Eye (tissue), 1 donor: Measurements from ENCODE around the gene MIB1.
"Not testable (repeated sequence)": the region's sequence is repeated elsewhere in the genome, so short reads cannot be mapped to it uniquely, and the experiment has no call there.

Source experiments
- DNase-seq: peaks from one replicate; pipeline ENCODE4 v3.0.0-alpha.2; 2015

The MIB1 gene

GRCh38 chr18:21745231-21745630 is 4.6 kb downstream of the MIB1 start:
- DNase-seq, result no peak

- no peak for DNase-seq
These were observed 6.7 kb downstream of the MIB1 start for GRCh38 chr18:21747268-21747667.

GRCh38 chr18:21747764-21748693 is 7.4 kb downstream of the MIB1 start:
- DNase-seq, result no peak

- DNase-seq, result no peak
These were observed 17.2 kb downstream of the MIB1 start for GRCh38 chr18:21757833-21758232.

- peak; percentile 30 for DNase-seq
These were observed 19.2 kb downstream of the MIB1 start for GRCh38 chr18:21759836-21760235.

- peak; percentile 30 for DNase-seq
These were observed 19.7 kb downstream of the MIB1 start for GRCh38 chr18:21760321-21760720.

- DNase-seq, result peak; percentile 30
These were observed 21.0 kb downstream of the MIB1 start for GRCh38 chr18:21761471-21762115.

- DNase-seq, result no peak
These were observed 21.7 kb downstream of the MIB1 start for GRCh38 chr18:21762181-21762772.

- DNase-seq, result no peak
These were observed 23.5 kb downstream of the MIB1 start for GRCh38 chr18:21763846-21764646.

- DNase-seq, result no peak
These were observed 28.6 kb downstream of the MIB1 start for GRCh38 chr18:21769206-21769605.

- no peak for DNase-seq
These were observed 34.1 kb downstream of the MIB1 start for GRCh38 chr18:21774722-21775121.

- no peak for DNase-seq
These were observed 37.2 kb downstream of the MIB1 start for GRCh38 chr18:21777814-21778213.

GRCh38 chr18:21786526-21786925 is 45.9 kb downstream of the MIB1 start:
- DNase-seq, result no peak

GRCh38 chr18:21796089-21796488 is 55.5 kb downstream of the MIB1 start:
- DNase-seq, result not testable (repeated sequence)

GRCh38 chr18:21798126-21798525 is 57.5 kb downstream of the MIB1 start:
- DNase-seq, result no peak

GRCh38 chr18:21799721-21800120 is 59.1 kb downstream of the MIB1 start:
- DNase-seq, result no peak

- no peak for DNase-seq
These were observed 62.9 kb downstream of the MIB1 start for GRCh38 chr18:21803495-21803894.

- DNase-seq, result no peak
These were observed 65.3 kb downstream of the MIB1 start for GRCh38 chr18:21805771-21806366.

- DNase-seq, result no peak
These were observed 67.6 kb downstream of the MIB1 start for GRCh38 chr18:21808185-21808584.

GRCh38 chr18:21809725-21810124 is 69.1 kb downstream of the MIB1 start:
- DNase-seq, result no peak

GRCh38 chr18:21815101-21815500 is 74.5 kb downstream of the MIB1 start:
- DNase-seq, result no peak

- DNase-seq, result peak; percentile 29
These were observed 79.6 kb downstream of the MIB1 start for GRCh38 chr18:21820033-21820810.
